ENCODE results near the gene ZNF200.
A peak's percentile ranks its signal among the peaks of the same experiment; 100 is the strongest.
"Not testable (repeated sequence)": the region's sequence is repeated elsewhere in the genome, so short reads cannot be mapped to it uniquely, and the experiment has no call there.

ZNF200 gene, protein sequence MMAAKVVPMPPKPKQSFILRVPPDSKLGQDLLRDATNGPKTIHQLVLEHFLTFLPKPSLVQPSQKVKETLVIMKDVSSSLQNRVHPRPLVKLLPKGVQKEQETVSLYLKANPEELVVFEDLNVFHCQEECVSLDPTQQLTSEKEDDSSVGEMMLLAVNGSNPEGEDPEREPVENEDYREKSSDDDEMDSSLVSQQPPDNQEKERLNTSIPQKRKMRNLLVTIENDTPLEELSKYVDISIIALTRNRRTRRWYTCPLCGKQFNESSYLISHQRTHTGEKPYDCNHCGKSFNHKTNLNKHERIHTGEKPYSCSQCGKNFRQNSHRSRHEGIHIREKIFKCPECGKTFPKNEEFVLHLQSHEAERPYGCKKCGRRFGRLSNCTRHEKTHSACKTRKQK

DNA sequence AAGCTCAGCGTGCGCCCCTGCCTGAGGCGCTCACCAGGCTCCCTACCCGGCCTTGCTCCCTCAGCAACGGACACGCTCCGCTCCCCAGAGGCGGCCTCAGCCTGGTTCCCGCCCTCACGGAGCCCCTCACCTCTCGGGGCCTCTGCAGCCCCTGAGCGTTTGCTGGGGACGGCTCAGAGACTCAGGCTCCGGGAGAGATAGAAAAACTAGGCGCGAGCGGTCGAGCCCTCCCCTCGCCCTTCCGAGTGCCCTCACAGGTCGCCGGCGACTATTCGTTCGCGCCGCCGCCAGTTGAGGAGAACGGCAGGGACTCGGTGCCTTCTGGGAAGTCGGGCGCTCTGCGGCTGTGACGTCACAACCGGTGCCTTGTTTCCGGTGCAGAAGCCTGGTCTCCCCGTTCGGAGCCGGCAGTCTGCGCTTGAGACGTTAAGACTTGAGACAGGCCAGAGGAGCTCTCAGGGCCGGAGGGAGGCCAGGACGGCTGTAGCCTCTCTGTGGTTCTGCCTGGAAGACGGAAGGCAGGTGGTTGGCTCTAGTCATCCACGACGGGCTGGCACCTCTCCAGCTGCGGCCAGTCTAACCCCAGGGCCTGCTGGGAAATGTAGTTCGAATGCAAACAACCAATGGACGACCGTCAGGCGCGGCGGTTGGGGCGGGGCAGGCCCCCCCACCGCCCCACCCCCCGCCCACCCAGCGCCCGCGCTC is at the start of gene ZNF200:
TSS of gene ZNF200 (minus strand) at position 302 of the 705 bp plus-strand sequence. CDS start 1,403 bp downstream, outside the sequence.
- peak; percentile 88 for DNase-seq (ENCODE audit: low read depth in 2 of 2)

DNA sequence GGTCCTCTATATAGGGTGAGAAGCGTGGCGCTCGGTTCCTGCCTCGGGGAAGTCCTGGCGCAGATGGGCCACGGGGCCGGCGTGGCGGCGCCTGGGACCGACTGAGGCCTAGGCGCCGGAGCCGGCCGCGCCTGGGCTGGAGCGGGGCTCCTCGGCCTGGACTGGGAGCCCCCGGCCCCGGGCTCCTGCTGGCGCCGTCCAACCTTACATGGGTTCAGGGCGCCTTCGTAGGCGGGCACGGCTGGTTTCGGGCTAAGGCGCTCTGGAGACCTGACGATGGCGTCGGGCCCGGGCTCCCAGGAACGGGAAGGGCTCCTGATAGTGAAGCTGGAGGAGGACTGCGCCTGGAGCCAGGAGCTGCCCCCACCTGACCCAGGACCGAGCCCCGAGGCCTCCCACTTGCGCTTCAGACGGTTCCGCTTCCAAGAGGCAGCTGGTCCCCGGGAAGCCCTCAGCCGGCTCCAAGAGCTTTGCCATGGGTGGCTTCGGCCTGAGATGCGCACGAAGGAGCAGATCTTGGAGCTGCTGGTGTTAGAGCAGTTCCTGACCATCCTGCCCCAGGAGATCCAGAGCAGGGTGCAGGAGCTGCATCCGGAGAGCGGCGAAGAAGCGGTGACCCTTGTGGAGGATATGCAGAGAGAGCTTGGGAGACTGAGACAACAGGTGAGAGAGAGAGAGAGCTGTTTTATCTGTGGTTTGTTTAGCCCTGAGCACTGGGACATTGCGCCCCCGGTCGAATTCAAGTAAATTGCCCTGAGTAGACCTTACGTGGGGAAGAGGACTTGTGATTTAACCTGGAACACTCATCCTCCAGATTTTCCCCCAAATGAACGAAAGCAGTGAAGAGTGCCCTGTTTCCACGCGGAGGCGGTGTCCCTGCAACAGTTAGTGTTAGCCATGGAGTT is 48.8 kb upstream of the ZNF200 start:
- DNase-seq (ENCODE audit: low read depth in 2 of 2): no peak

DNA sequence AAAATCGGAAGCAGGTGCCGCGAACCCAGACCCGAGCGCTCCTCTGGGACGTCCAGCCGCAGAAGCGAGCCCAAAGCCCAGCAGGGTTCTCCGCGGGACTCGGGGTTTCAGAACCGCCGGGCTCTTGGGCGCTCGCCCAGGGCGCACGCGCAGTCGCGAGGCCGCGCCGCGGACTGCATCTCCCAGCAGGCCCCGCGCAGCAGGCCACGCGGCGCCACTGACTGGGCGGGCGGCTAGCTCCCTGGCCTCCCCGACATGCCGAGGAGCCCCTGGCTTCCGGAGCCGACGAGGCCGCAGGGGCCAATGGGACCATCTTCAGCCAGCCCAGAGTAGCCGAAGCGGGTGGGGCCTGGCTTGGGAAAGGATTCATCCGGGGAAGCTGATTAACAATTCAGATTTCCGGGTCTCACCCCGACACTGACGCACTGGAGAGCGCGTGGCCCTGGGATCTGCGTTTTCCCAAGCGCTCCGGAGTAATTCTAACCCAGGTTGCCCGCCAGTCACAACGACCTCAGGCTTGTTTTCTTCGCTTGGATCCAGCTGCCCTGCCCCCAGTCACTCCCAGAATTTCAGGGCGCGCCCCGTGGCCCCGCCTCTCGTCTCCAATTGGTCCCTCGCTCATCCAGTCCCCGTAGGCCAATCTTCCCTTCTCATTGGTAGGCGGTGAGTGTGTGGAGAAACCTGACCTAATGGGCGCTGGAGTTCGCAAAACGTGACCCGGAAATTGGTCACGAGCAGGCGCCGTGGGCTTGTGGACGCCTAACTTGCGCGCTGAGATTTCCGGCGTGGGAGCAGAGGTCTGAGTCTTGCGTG is 48.0 kb upstream of the ZNF200 start, which contains the start of gene ZNF263:
TSS of gene ZNF263 (plus strand) at position 762 of the 813 bp plus-strand sequence. CDS start 328 bp downstream, outside the sequence.
- peak; percentile 82 to 91 for DNase-seq (ENCODE audit: low read depth in 2 of 2)

DNA sequence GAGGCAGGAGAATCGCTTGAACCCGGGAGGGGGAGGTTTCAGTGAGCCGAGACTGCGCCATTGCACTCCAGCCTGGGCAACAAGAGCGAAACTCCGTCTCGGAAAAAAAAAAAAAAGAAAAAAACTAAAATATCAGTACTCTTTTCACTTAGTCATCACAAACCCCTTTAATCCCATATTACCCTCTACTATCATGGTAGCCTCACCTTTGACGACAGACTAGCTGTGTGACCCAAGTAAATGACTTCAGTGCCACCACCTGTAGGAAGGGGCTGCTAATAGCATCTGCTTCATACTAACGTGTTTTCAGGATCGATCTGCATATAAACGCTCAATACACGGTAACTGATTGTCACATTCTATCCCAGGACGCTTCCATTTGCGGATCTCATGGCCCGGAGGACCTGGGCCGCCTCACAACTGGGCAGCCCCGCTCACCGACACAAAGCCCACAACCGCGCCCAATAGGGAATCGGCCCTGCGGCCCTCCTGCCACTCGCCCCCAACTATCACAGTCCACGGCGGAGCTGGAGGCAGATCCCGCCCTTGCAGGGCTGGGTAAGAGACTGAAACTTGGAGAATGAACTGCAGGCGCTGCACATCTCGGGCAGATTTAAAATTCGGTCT is 47.3 kb upstream of the ZNF200 start:
- DNase-seq (ENCODE audit: low read depth in 2 of 2): no peak

DNA sequence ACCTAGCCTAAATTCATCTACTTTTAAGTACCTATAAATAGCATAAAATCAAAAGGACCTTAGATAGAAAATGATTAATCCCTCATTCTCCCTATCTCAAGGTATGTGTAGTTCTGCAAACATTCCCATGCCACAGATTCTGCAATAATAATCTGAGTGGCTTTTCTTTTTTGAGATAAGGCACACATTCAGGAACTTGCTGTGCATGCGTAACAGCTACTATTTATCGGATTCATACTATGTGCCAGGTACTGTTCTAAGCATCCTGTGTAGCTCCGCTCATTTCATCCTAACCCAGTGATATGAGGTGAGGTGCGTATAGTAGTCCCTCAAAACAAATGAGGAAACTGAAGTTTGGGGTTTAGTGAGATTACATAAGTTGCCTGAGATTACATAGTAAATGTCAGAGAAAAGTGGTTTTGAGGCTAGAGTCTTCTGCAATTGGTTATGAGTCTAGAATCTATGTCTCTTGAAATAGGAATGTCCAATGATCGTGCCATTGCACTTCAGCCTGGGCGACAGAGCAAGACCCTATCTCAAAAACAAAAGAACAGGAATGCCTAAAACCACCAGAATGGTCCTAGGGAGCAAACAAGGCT is 46.4 kb upstream of the ZNF200 start:
- no peak for DNase-seq (ENCODE audit: low read depth in 2 of 2)

DNA sequence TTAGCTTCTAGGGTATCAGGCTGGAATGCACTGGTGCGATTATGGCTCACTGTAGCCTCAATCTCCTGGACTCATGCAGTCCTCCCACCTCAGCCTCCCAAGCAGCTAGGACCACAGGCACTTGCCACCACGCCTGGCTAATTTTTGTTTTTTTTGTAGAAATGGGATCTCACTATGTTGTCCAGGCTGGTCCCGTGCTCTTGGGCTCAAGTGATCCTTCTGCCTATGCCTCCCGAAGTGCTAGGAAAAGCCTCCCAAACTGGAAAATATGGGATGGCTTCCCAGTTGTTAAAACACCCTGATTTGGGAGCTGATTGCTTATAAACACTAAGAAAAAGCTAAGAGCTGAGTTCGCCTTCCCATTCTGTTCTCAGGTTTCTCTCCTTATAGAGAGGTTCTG is 41.7 kb upstream of the ZNF200 start:
- no peak for DNase-seq (ENCODE audit: low read depth in 2 of 2)

DNA sequence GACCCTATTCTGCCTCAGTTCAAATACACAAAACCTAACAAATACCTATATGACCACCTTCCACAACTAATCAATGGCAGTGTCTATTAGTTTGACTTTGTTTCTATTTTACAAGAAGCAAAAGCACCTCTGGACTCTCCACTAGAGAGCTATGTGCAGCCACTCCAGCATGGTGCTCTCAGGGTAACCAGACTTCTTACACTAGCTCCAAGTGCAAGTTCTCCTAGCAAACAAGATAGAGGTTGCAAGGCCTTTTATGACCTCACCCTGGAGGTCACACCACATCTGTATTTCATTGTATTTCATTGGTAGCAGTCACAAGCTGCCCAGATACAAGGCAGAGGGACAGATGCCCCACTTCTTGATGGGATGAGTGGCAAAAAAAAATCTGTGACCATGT is 40.0 kb upstream of the ZNF200 start:
- no peak for DNase-seq (ENCODE audit: low read depth in 2 of 2)

DNA sequence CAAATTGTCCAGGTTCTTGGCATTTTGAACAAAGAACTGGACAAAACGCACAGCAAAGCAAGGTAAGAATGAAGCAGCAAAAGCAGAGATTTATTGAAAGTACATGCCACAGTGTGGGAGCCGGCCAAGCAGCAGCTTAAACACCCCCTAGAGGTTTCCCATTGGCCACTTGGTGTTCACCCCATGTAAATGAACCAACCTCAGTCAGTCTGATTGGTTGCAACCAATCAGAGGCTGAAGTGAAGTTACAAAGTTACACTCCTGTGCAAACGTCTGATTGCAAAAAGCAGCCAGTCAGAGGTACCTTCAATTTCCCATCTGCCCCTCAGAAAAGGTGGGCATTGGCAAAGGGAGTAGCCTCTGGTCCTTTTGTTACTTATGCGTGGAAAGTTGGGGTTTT is 39.5 kb upstream of the ZNF200 start:
- no peak for DNase-seq (ENCODE audit: low read depth in 2 of 2)

DNA sequence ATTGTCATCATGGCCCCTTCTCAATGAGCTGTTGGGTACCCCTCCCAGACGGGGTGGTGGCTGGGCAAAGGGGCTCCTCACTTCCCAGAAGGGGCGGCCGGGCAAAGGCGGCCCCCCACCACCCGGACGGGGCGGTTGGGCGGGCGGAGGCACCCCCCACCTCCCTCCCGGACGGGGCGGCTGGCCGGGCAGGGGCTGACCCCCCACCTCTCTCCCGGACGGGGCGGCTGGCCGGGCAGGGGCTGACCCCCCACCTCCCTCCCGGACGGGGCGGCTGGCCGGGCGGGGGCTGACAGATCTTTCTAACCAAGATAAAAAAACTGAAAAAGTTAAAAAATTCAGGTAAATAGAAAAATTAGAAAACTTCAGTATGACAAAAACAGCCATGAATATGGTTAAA is 36.3 kb upstream of the ZNF200 start:
- not testable (repeated sequence) for DNase-seq (ENCODE audit: low read depth in 2 of 2)

DNA sequence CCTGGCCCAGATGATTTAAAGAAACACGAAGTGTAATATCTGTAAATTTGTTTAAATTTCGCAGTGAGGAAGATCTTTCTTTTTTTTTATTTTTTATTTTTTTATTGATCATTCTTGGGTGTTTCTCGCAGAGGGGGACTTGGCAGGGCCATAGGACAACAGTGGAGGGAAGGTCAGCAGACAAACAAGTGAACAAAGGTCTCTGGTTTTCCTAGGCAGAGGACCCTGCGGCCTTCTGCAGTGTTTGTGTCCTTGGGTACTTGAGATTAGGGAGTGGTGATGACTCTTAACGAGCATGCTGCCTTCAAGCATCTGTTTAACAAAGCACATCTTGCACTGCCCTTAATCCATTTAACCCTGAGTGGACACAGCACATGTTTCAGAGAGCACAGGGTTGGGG is 35.8 kb upstream of the ZNF200 start:
- DNase-seq (ENCODE audit: low read depth in 2 of 2): not testable (repeated sequence)

DNA sequence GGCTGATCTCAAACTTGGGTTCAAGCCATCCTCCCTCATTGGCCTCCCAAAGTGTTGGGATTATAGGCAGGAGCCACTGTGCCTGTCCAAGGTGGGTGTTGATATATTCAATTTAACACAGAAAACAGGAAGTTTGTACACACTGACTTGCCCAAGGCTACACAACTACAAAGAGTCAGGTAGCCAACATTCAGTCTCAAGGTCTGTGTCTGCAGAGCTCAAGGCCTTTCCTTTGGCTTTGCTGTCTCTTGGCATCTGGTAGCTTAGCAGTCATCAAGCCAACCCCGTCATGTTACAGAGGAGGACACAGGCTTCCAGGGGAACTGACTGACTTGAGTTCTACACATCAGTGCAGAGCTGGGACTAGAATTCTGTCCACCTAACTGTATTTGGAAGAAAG is 33.3 kb upstream of the ZNF200 start:
- DNase-seq (ENCODE audit: low read depth in 2 of 2): no peak

DNA sequence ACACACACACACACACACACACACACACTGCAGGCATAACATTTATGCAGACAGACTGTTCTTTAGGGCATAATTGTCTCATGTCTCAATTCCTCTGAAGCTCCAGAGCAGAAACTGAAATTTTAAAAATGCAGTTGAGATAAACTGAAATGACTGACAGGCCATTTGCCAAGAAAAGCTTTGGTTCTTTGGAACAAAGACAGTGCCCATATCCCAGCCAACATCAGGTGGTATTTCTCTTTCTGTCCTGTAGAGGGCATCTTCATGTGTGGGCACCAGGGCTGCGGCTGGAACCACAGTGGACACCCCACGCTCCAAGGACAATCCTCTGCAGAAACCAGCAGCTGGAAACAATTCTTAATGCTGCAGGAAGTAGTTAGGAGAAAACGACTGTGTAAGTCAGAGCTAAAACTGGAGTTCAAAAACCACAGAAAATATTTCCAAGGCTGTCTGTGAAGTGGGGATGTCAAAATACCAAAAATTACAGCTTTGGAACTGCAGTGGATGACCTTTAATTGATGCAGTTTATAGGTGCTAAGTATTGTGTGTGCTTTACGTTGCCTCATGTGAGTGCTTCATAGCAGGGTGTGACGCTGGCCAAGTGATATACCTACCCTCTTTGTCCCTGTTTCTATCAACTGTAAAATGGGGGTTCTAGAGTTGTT is 32.0 kb upstream of the ZNF200 start:
- DNase-seq (ENCODE audit: low read depth in 2 of 2): no peak

DNA sequence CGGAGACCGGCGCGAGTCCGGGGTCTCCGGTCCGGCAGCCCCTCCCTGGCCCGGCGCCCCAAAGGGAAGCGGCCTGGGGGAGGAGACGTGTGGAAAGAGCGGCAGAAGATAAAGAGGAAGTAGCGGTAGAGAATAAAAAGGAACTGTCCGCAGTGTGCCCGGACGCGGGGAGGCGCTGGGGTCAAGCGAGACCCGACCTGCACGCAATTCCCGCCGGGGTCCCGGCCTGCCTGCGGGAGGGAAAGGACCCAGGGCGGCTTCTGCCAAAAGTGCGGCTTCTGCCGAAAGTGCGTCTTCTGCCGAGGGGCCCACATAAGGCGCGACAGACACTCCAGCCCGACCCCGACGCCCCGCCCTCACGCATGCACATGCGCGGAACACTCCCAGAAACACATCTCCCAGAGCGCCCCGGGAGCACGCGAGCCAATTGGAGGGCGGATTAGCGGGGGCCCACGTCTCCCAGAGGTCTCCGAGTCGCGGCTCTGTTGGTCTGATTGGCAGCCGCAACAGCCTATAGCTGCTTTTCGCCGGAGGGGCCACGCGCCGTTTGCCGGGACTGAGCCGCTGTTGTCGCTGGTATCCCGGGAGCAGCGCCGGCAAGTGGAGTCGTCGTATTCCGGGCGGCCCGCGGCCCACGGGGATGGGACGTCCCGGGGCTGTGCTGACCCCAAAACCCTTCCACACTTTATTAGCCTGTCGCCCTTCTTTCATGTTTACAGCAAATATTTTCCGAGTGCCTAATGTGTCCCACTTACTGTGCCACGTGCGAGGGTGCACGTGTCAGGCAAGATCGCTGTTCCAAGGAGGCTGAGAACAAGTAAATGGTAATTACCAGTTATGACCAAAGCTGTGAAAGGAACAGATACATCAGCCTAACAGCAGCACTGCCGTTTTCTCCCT is 29.4 kb upstream of the ZNF200 start:
- peak; percentile 91 to 98 for DNase-seq (ENCODE audit: low read depth in 2 of 2)

DNA sequence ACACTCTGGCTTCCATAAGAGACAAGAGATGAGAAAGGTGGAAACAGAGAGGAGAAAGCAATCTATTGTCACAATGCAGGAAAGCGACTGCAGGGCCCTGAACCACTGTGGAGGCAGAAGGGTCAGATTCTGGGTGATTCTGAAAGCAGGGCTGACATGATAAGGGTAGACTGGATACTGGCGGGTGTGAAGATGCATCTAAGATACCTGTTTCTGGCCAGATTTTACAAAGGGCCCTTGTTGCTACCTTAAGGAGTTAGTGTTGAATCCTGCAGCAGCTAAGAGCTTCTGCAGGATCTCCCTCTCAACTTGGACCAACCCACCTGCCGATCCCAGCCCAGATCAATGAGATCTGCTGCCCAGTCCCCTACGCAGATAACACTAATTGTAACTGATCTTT is 27.6 kb upstream of the ZNF200 start:
- DNase-seq (ENCODE audit: low read depth in 2 of 2): no peak

DNA sequence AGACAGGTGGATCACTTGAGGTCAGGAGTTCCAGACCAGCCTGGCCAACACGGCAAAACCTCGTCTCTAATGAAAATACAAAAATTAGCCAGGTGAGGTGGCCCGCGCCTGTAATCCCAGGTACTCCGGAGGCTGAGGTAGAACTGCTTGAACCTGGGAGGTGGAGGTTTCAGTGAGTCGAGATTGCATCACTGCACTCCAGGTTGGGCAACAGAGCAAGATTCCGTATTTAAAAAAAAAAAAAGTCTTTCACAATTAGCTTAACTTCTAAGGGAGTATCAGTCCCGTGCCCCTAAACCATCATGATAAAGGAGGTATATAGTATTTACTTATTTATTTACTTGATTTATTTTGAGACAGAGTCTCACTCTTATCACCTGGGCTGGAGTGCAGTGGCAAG is 24.9 kb upstream of the ZNF200 start:
- DNase-seq (ENCODE audit: low read depth in 2 of 2): no peak

DNA sequence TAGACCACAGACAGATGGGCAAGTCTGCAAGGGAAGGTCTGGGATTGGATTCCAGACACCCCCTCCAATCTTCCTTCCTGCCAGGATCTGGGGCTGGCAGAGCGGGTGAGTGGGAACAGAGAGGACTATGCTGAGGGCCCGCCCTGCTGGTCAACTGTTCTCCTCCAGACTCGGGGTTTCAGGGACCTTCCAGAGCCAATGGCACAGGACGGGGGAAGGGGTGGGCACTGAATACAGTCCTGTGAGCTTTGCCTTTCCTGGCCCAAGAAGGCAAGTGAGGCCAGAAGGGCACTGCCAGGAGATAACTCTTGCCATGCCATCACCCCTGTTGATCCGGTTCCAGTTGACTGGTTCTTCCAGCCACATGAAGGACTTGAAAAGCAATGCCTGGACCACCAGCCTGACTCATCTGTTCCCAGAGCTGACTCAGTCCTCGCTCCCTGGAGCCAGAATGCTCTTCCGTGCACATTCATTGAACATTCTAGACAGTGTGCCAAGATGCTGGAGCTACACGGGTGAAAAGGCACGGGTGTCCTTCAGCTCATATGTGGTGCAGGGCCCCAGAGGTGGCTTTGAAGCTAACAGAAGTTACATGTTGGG is 22.0 kb upstream of the ZNF200 start:
- DNase-seq (ENCODE audit: low read depth in 2 of 2): no peak

DNA sequence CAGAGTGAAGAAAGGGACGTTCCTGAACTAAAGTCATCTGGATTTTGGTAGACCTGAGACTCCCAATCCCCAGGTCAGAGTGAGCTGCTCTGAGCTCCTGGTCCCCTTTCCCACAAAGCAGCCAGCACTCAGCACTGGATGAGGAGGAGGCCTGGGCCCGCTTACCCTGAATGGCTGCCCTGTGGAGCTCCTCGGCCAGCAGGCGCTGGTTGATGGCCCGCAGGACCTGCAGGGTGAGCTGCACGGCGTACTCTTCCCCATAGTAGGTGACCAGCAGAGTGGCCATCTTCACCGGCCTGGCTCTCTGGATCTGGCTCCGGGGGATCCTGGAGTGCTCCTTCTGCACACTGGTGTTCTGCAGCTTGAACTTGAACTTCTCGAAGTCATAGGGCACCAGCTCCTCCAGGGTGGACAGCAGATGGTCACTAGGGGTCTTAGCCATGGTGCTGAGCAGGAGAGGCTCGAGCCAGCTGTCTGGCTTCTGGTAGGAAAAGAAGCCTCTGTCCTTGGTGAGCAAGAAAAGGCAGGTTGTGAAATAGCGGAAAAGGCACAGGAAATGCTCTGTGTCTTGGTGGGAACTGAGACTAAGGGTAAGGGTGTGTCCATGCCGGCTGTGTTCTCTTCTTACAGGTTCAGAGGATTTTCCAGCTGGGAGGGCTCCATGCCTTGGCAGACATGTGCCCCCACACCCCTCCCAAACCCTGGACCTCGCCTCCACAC is 21.3 kb upstream of the ZNF200 start, which contains the start of gene MEFV:
TSS of gene MEFV (minus strand) at position 488 of the 720 bp plus-strand sequence. CDS start at position 442, 46 bp downstream.
- no peak for DNase-seq (ENCODE audit: low read depth in 2 of 2)
